Breast epithelium (tissue), 4 donors: ENCODE data around the gene CRK. TPM values are rescaled to one million over a fixed set of nuclear protein-coding genes. Genes with fewer than 3 reads are reported as not detected.
A peak's percentile ranks its signal among the peaks of the same experiment; 100 is the strongest.
"Not testable (repeated sequence)": the region's sequence is repeated elsewhere in the genome, so short reads cannot be mapped to it uniquely, and the experiment has no call there.

Experiments used
- DNase-seq, 2 donors: peaks; one replicate each; pipeline ENCODE4 v3.0.0-alpha.2; 2019; ENCODE audit warnings: low spot score in 2 of 2
- H3K27ac ChIP-seq, 2 donors: fragments of 200-600 bp; sonication (generic) in 1 of 2; one replicate each; pipeline ENCODE4 v1.5.1; 2016 to 2019; ENCODE audit warnings: mild to moderate bottlenecking in 1 of 2
- H3K27me3 ChIP-seq, 2 donors: fragments of 200-600 bp; sonication (generic) in 1 of 2; one replicate each; pipeline versions ENCODE4 v1.5.1 to v1.6.0; 2017 to 2019; ENCODE audit warnings: control low read depth in 1 of 2, mild to moderate bottlenecking in 1 of 2
- H3K36me3 ChIP-seq: fragments of 200-600 bp; one replicate; pipeline ENCODE4 v1.5.1; 2019
- H3K4me1 ChIP-seq, 2 donors: fragments of 200-600 bp; sonication (generic); one replicate each; pipeline ENCODE4 v1.5.1; 2016 to 2019; ENCODE audit warnings: control low read depth in 1 of 2
- H3K4me3 ChIP-seq, 3 donors: fragments of 200-600 bp; sonication (generic); 1 replicate in 2 of 3; 2 replicates in 1 of 3; pipeline ENCODE4 v1.5.1; 2016 to 2019; ENCODE audit warnings: mild to moderate bottlenecking in 3 of 3, moderate library complexity in 2 of 3
- H3K9me3 ChIP-seq, 2 donors: fragments of 200-600 bp; sonication (generic) in 1 of 2; one replicate each; pipeline ENCODE4 v1.5.1; 2016 to 2019; ENCODE audit warnings: control low read depth in 1 of 2
- POLR2A ChIP-seq: fragments of 450-650 bp; IDR thresholded peaks from one replicate; pipeline ENCODE4 v1.6.1; 2016; ENCODE audit warnings: antibody characterized with exemption, mild to moderate bottlenecking, moderate library complexity
- POLR2AphosphoS5 ChIP-seq, 3 donors: sonication (generic); formaldehyde crosslinking; IDR thresholded peaks; one replicate each; pipeline ENCODE4 v1.6.1; 2017; ENCODE audit warnings: antibody characterized with exemption in 3 of 3
- intact Hi-C: fragments of 100-400 bp; cut with DNase I; formaldehyde crosslinking; loops from one replicate; pipeline ENCODE4 v1.15.1; 2023; ENCODE audit warnings: low total_unique reads
- total RNA-seq, 3 donors: library from RNA; depleted of rRNA; stranded (reverse); fragments of >200 nt; gene quantifications; one replicate each; pipeline ENCODE4 v1.1.0, GENCODE V29; 2016
- TF ChIP-seq, protein P1 (sequence below), 3 donors: fragments of 450-650 bp; IDR thresholded peaks; one replicate each; pipeline ENCODE4 v1.5.1; 2016 to 2017; ENCODE audit warnings: antibody characterized with exemption in 3 of 3, mild to moderate bottlenecking in 3 of 3, moderate library complexity in 3 of 3

CRK gene
- total RNA-seq, 3 donors from 2014 or later: 73.7 to 84.5 (median 76.8) TPM

DNA sequence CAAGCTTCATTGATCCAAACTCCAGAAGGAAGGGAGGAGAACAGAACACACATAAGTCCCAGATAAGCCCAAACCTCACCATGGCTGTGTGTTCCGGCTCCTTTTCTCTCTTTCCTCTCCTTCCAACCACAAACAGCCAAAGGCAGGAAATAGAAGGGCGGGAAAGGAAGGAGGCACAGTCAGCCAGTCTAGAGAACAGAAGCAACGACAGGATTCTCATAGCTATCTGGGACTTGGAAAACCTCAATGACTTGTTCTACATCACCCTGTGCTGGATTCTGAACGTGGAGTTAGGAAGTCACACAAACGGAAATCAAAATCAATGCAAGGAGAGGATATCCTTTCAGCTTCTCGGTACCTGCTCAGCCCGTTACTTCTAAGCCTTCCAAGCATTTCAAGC, 9.0 kb downstream of the CRK start:
- Histone ChIP-seq H3K9me3 (no peaks in the 10 kb centered on the region), H3K27ac (peak overlapping the region in 1 of 2 donors; percentile 14), H3K4me1 (no peaks in the 10 kb centered on the region), H3K4me3 (no peak overlapping the region), H3K36me3 (no peaks in the 10 kb centered on the region), H3K27me3 (no peaks in the 10 kb centered on the region)
- TF ChIP-seq POLR2A: no peak
- DNase-seq: no peak
- intact Hi-C loops: no loop called here

DNA sequence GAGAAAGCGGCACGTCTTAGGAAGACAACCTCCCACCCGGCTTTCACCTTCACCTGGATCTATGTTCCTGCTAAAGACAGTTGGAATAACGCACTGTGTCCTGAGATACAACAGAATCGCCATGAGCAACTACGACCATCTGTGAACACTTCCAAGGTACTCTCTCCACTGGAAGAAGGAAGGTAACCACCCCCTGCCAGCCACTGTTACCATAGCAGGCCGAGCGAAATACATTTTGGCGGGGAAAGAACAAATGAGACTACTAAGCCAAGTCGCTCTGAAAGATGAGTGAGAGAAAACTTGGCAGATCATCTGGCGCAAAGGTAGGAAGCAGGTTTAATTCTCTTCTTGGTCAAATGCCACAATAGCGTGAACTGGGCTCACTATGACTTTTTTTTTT, 9.8 kb downstream of the CRK start:
- no peak overlapping the region for H3K4me3 ChIP-seq
- intact Hi-C loops: no loop called here
- TF ChIP-seq POLR2AphosphoS5 (IDR thresholded peaks at IDR 0.05) (no peak), POLR2A (no peak)
- TF ChIP-seq, protein P1, sequence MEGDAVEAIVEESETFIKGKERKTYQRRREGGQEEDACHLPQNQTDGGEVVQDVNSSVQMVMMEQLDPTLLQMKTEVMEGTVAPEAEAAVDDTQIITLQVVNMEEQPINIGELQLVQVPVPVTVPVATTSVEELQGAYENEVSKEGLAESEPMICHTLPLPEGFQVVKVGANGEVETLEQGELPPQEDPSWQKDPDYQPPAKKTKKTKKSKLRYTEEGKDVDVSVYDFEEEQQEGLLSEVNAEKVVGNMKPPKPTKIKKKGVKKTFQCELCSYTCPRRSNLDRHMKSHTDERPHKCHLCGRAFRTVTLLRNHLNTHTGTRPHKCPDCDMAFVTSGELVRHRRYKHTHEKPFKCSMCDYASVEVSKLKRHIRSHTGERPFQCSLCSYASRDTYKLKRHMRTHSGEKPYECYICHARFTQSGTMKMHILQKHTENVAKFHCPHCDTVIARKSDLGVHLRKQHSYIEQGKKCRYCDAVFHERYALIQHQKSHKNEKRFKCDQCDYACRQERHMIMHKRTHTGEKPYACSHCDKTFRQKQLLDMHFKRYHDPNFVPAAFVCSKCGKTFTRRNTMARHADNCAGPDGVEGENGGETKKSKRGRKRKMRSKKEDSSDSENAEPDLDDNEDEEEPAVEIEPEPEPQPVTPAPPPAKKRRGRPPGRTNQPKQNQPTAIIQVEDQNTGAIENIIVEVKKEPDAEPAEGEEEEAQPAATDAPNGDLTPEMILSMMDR (IDR thresholded peaks at IDR 0.05): no peak
- DNase-seq: peak in 1 of 2 donors; percentile 44
- no peaks in the 10 kb centered on the region for H3K36me3 ChIP-seq
- peak overlapping the region; percentile 14 to 62 for H3K27ac ChIP-seq
- H3K9me3 ChIP-seq: no peaks in the 10 kb centered on the region
- H3K27me3 ChIP-seq: no peaks in the 10 kb centered on the region
- no peaks in the 10 kb centered on the region for H3K4me1 ChIP-seq

DNA sequence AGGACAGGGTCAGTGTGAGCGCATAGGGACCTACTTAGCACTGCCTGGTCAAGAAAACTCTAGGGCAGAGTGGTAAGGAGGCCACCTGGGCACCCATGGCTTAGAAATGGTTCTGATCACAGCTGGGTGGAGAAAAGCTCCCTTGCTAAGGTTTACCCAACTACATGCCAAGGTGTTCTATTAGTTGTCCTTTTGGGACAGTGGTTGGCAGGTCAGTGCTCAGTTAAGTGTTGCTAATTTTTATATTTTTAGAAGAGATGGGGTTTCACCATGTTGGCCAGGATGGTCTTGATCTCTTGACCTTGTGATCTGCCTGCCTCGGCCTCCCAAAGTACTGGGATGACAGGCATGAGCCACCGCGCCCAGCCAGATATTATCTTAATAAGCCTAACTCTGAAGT, 10.3 kb downstream of the CRK start:
- H3K36me3 ChIP-seq, H3K4me3 ChIP-seq, H3K27me3 ChIP-seq, H3K9me3 ChIP-seq, H3K4me1 ChIP-seq, intact Hi-C loops, DNase-seq: not testable (repeated sequence)
- peak overlapping the region; percentile 5 to 62 for H3K27ac ChIP-seq

DNA sequence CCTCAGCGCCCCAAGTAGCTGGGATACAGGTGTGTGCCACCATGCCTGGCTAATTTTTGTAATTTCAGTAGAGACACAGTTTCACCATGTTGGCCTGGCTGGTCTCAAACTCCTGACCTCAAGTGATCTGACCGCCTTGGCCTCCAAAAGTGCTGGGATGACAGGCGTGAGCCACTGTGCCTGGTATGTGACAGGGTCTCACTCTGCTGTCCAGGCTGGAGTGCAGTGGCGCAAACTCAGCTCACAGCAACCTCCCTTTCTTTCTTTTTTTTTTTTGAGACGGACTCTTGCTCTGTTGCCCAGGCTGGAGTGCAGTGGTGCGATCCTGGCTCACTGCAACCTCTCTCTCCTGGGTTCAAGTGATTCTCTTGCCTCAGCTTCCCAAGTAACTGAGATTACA, 13.3 kb downstream of the CRK start:
- H3K9me3 ChIP-seq, DNase-seq, H3K4me3 ChIP-seq, H3K27me3 ChIP-seq, H3K4me1 ChIP-seq, H3K27ac ChIP-seq, H3K36me3 ChIP-seq, intact Hi-C loops: not testable (repeated sequence)

DNA sequence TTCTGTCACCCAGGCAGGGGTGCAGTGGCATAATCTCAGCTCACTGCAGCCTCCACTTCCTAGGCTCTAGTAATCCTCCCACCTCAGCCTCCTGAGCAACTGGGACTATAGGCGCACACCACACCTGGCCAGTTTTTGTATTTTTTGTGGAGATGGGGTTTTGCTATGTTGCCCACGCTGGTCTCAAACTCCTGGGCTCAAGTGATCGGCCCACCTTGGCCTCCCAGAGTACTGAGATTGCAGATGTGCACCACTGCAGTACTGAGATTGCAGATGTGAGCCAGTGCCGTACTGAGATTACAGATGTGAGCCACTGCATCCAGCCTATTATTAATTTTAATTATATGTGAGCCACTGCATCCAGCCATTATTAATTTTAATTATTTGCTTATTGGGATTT, 13.8 kb downstream of the CRK start:
- intact Hi-C loops: no loop called here
- no peaks in the 10 kb centered on the region for H3K36me3 ChIP-seq
- no peaks in the 10 kb centered on the region for H3K27me3 ChIP-seq
- H3K4me1 ChIP-seq: no peaks in the 10 kb centered on the region
- no peaks in the 10 kb centered on the region for H3K9me3 ChIP-seq
- H3K27ac ChIP-seq: no peak overlapping the region
- no peak overlapping the region for H3K4me3 ChIP-seq
- no peak for DNase-seq
- TF ChIP-seq POLR2A (no peak), POLR2AphosphoS5 (IDR thresholded peaks at IDR 0.05) (no peak)
- TF ChIP-seq, protein P1 (IDR thresholded peaks at IDR 0.05): no peak

DNA sequence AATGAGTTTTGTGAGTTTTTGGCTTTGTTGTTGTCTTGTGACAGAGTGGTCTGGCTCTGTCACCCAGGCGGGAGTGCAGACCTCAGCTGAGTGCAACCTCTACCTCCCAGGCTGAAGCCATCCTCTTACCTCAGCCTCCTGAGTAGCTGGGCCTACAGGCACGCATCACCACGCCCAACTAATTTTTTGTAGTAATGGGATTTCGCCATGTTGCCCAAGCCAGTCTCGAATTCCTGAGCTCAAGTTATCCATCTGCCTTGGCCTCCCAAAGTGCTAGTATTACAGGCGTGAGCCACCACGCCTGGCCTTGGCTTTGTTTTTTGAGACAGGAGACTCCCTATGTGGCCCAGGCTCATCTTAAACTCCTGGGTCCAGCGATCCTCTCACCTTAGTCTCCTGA, 15.1 kb downstream of the CRK start:
- H3K4me3 ChIP-seq: no peak overlapping the region
- no peaks in the 10 kb centered on the region for H3K27me3 ChIP-seq
- DNase-seq: no peak
- intact Hi-C loops: no loop called here
- H3K27ac ChIP-seq: no peak overlapping the region
- no peak for TF ChIP-seq POLR2A
- TF ChIP-seq, protein P1 (IDR thresholded peaks at IDR 0.05): no peak
- no peak for TF ChIP-seq POLR2AphosphoS5 (IDR thresholded peaks at IDR 0.05)
- H3K36me3 ChIP-seq: no peaks in the 10 kb centered on the region
- H3K9me3 ChIP-seq: no peaks in the 10 kb centered on the region
- H3K4me1 ChIP-seq: no peaks in the 10 kb centered on the region

DNA sequence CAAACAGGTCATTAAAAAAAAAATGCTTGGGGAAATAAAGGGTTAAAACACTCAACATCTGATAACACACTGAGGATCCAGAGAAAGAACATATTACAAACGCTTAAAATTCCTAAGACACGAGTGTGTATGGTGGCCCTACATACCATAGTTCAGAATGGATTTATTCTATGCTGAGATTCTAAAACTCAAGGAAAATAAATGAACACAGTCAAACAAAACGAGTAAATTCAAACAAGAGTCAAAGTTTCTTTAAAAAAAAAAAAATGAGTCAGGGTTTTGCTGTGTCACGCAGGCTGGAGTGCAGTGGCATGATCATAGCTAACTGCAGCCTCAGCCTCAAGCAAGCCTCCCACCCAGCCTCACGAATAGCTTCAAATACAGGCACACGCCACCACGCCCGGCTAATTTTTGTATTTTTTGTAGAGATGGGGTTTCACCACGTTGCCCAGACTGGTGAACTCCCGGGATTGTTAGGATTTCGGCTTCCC, 17.4 kb downstream of the CRK start:
- no peaks in the 10 kb centered on the region for H3K9me3 ChIP-seq
- intact Hi-C loops: no loop called here
- H3K4me1 ChIP-seq: no peaks in the 10 kb centered on the region
- no peak overlapping the region for H3K4me3 ChIP-seq
- DNase-seq: no peak
- TF ChIP-seq POLR2A: no peak
- TF ChIP-seq POLR2AphosphoS5 (IDR thresholded peaks at IDR 0.05): no peak
- TF ChIP-seq, protein P1 (IDR thresholded peaks at IDR 0.05): no peak
- no peak overlapping the region for H3K27ac ChIP-seq
- no peaks in the 10 kb centered on the region for H3K36me3 ChIP-seq
- H3K27me3 ChIP-seq: no peaks in the 10 kb centered on the region
